IMR-90 (cell line): ENCODE measurements around the gene VPS54. TPM values are rescaled to one million over a fixed set of nuclear protein-coding genes. Genes with fewer than 3 reads are reported as not detected.

Experiments
- ATAC-seq: fragments of 200-7000 bp; cut with Tn5 transposase; 2 replicates; pipeline ENCODE4 v1.9.1; 2020; ENCODE audit warnings: low read depth, mild to moderate bottlenecking, moderate library complexity
- BruUV-seq: library from RNA; stranded (reverse); fragments of 400-500 nt; replicated peaks from 2 replicates; lab custom pipeline; 2021; lab: Mats Ljungman, UMichigan
- CTCF ChIA-PET: fragments of 300-600 bp; formaldehyde crosslinking; extraction: SDS; loops from one replicate; lab custom pipeline; 2021; ENCODE audit warnings: antibody characterized with exemption; lab: Yijun Ruan, JAX
- POLR2A ChIA-PET: fragments of 300-600 bp; sonication (Branson Sonifier 250); formaldehyde crosslinking; loops from one replicate; lab custom pipeline; 2022; ENCODE audit warnings: antibody characterized with exemption; ENCODE audit not compliant: unreplicated experiment; lab: Charles Lee
- DNase-seq: peaks from one replicate; pipeline ENCODE4 v3.0.0; 2013
- H2AFZ ChIP-seq: replicated peaks from 2 replicates; pipeline ENCODE3; 2013; ENCODE audit warnings: low read length, mild to moderate bottlenecking; ENCODE audit not compliant: poor library complexity
- H2AK5ac ChIP-seq: 2 replicates; pipeline ENCODE4 v1.6.1; 2013; ENCODE audit warnings: low read depth, low read length, inconsistent platforms
- H2AK9ac ChIP-seq: replicated peaks from 2 replicates; pipeline ENCODE3; 2013; ENCODE audit warnings: mild to moderate bottlenecking, low read depth, low read length, moderate library complexity; ENCODE audit not compliant: poor library complexity
- H2BK120ac ChIP-seq: 2 replicates; pipeline ENCODE4 v1.6.1; 2013; ENCODE audit warnings: low read depth, low read length, inconsistent platforms
- H2BK15ac ChIP-seq: 3 replicates; pipeline ENCODE4 v1.6.1; 2013; ENCODE audit warnings: low read depth, low read length, inconsistent platforms
- H2BK20ac ChIP-seq: 2 replicates; pipeline ENCODE4 v1.6.1; 2013; ENCODE audit warnings: low read depth, mild to moderate bottlenecking, inconsistent platforms, low read length, moderate library complexity
- H2BK5ac ChIP-seq: 2 replicates; pipeline ENCODE4 v1.6.1; 2013; ENCODE audit warnings: mild to moderate bottlenecking, low read depth, low read length, inconsistent platforms; ENCODE audit not compliant: poor library complexity, severe bottlenecking
- H3K14ac ChIP-seq: replicated peaks from 2 replicates; pipeline ENCODE4 v1.6.1; 2013; ENCODE audit warnings: low read depth, low read length, inconsistent platforms
- H3K18ac ChIP-seq: 2 replicates; pipeline ENCODE4 v1.6.1; 2013; ENCODE audit warnings: low read depth, low read length, control low read depth
- H3K23ac ChIP-seq: 2 replicates; pipeline ENCODE4 v1.6.1; 2013; ENCODE audit warnings: low read depth, low read length, inconsistent platforms
- H3K27ac ChIP-seq: 2 replicates; pipeline ENCODE4 v1.5.1; 2013; ENCODE audit warnings: mild to moderate bottlenecking, control low read depth, low read length; ENCODE audit not compliant: insufficient read depth
- H3K27me3 ChIP-seq: 2 replicates; pipeline ENCODE4 v1.6.1; 2013; ENCODE audit warnings: low read length; ENCODE audit not compliant: control insufficient read depth, insufficient read depth
- H3K36me3 ChIP-seq: 2 replicates; pipeline ENCODE4 v1.6.1; 2013; ENCODE audit warnings: low read length, mixed read lengths; ENCODE audit not compliant: control insufficient read depth, insufficient read depth
- H3K4ac ChIP-seq: 2 replicates; pipeline ENCODE4 v1.6.1; 2013; ENCODE audit warnings: low read depth, low read length, inconsistent platforms
- H3K4me1 ChIP-seq: 2 replicates; pipeline ENCODE4 v1.6.1; 2013; ENCODE audit warnings: low read length, mixed read lengths; ENCODE audit not compliant: control insufficient read depth, insufficient read depth
- H3K4me2 ChIP-seq: 2 replicates; pipeline ENCODE4 v1.6.1; 2013; ENCODE audit warnings: low read depth, mild to moderate bottlenecking, control low read depth, low read length, moderate library complexity
- H3K4me3 ChIP-seq: 2 replicates; pipeline ENCODE4 v1.5.1; 2013; ENCODE audit warnings: low read depth, mild to moderate bottlenecking, control low read depth, low read length, moderate library complexity; ENCODE audit not compliant: insufficient read depth
- H3K56ac ChIP-seq: 2 replicates; pipeline ENCODE4 v1.6.1; 2013; ENCODE audit warnings: low read length, inconsistent platforms; ENCODE audit not compliant: insufficient read depth; ENCODE audit errors: extremely low read depth
- H3K79me1 ChIP-seq, 2 experiments: 2 replicates each; pipeline ENCODE4 v1.6.1; 2013; ENCODE audit warnings: low read length in 2 of 2, inconsistent platforms in 1 of 2, low read depth in 1 of 2
- H3K9ac ChIP-seq: 2 replicates; pipeline ENCODE4 v1.6.1; 2013; ENCODE audit warnings: low read depth, low read length, control low read depth
- H3K9me1 ChIP-seq: 2 replicates; pipeline ENCODE4 v1.6.1; 2013; ENCODE audit warnings: low read length, inconsistent platforms; ENCODE audit not compliant: insufficient read depth
- H3K9me3 ChIP-seq: 2 replicates; pipeline ENCODE4 v1.6.1; 2013; ENCODE audit warnings: low read length; ENCODE audit not compliant: control insufficient read depth, insufficient read depth
- H4K20me1 ChIP-seq: 2 replicates; pipeline ENCODE4 v1.6.1; 2013; ENCODE audit warnings: low read length, inconsistent platforms; ENCODE audit not compliant: insufficient read depth
- H4K5ac ChIP-seq: 2 replicates; pipeline ENCODE4 v1.6.1; 2013; ENCODE audit warnings: mild to moderate bottlenecking, low read depth, low read length, control low read depth
- H4K8ac ChIP-seq, 2 experiments: 2 replicates each; pipeline ENCODE4 v1.6.1; 2013; ENCODE audit warnings: low read depth in 2 of 2, low read length in 2 of 2, control low read depth in 1 of 2, inconsistent platforms in 1 of 2
- H4K91ac ChIP-seq: 2 replicates; pipeline ENCODE4 v1.6.1; 2013; ENCODE audit warnings: low read depth, low read length, inconsistent platforms; ENCODE audit not compliant: insufficient read depth
- BHLHE40 ChIP-seq: fragments of 150-350 bp; IDR thresholded peaks from 2 replicates; pipeline ENCODE4 v1.6.1; 2016; ENCODE audit warnings: mild to moderate bottlenecking, low read depth, low read length
- CEBPB ChIP-seq: IDR thresholded peaks from 2 replicates; pipeline ENCODE4 v1.6.1; 2012; ENCODE audit warnings: low read depth, low read length, improper control_type of control experiment
- CHD1 ChIP-seq: IDR thresholded peaks from 2 replicates; pipeline ENCODE4 v1.6.1; 2012; ENCODE audit warnings: low read depth, low read length, improper control_type of control experiment
- MAFK ChIP-seq: IDR thresholded peaks from 2 replicates; pipeline ENCODE4 v1.6.1; 2012; ENCODE audit warnings: low read depth, low read length, improper control_type of control experiment
- MAZ ChIP-seq: IDR thresholded peaks from 2 replicates; pipeline ENCODE4 v1.6.1; 2012; ENCODE audit warnings: low read depth, mild to moderate bottlenecking, low read length, improper control_type of control experiment, moderate library complexity, borderline replicate concordance
- RCOR1 ChIP-seq: IDR thresholded peaks from 2 replicates; pipeline ENCODE4 v1.6.1; 2012; ENCODE audit warnings: mild to moderate bottlenecking, low read length, improper control_type of control experiment; ENCODE audit not compliant: insufficient replicate concordance
- SMC3 ChIP-seq: fragments of 150-350 bp; IDR thresholded peaks from 2 replicates; pipeline ENCODE4 v1.6.1; 2016; ENCODE audit warnings: low read depth, mild to moderate bottlenecking, antibody characterized with exemption, low read length, moderate library complexity
- USF2 ChIP-seq: fragments of 150-350 bp; IDR thresholded peaks from 2 replicates; pipeline ENCODE4 v1.6.1; 2017; ENCODE audit warnings: mild to moderate bottlenecking, antibody characterized with exemption, low read length, low read depth
- whole genome bisulfite sequencing, 2 experiments: methylation state at CpG; one replicate each; pipeline versions ENCODE4 v1.1.5 to v1.1.7; 2013; ENCODE audit warnings: missing lambda C conversion rate in 2 of 2; ENCODE audit not compliant: insufficient read length in 1 of 2; ENCODE audit errors: extremely low coverage in 2 of 2; 5-methylcytosine and 5-hydroxymethylcytosine counted together
- dilution Hi-C: fragments of 300-500 bp; cut with HindIII; formaldehyde crosslinking; loops from one replicate; pipeline ENCODE4 v1.14.3; 2018; ENCODE audit warnings: low sequenced_read_pairs; ENCODE audit not compliant: unreplicated experiment
- in situ Hi-C: fragments of 300-500 bp; cut with MboI; formaldehyde crosslinking; loops from 3 replicates; pipeline ENCODE4 v1.14.3; 2019; ENCODE audit warnings: low sequenced_read_pairs, inconsistent platforms, mixed read lengths
- intact Hi-C: fragments of 100-400 bp; cut with micrococcal nuclease; formaldehyde crosslinking; loops from 2 replicates; pipeline ENCODE4 v1.10.0; 2022
- polyA plus RNA-seq, 3 experiments: library from polyadenylated mRNA; depleted of rRNA; stranded (reverse); fragments of >200 nt; gene quantifications; 2 replicates each; pipeline ENCODE4 v1.2.3, GENCODE V29; 2012; ENCODE audit warnings: low replicate concordance in 1 of 3
- total RNA-seq: library from RNA; depleted of rRNA; stranded (reverse); fragments of >200 nt; gene quantifications from 2 replicates; pipeline ENCODE4 v1.2.3, GENCODE V29; 2012
- TF ChIP-seq, protein P1 (sequence below): fragments of 150-350 bp; IDR thresholded peaks from 2 replicates; pipeline ENCODE4 v1.6.1; 2016; ENCODE audit warnings: low read depth, mild to moderate bottlenecking, low read length, moderate library complexity, borderline replicate concordance

The VPS54 gene
- total and polyA plus RNA-seq, 2 of the 4 experiments (the other 2 are of a cell fraction) = 7.1 to 18.1 TPM

- Histone ChIP-seq H3K23ac (0 out of 2 replicates have a peak overlapping the region, but pooled peaks have one; percentile 63), H3K79me1 (peaks cover 11 to 44% of the 10 kb centered on the region in 2 experiments; a peak in 2 of 4 replicates), H3K9me3 (no peaks in the 10 kb centered on the region), H4K20me1 (peaks cover 10% of the 10 kb centered on the region; the same call in 1 of the 2 replicates), H2BK20ac (no peak overlapping the region), H3K4ac (peak overlapping the region; percentile 32; the same call in 1 of the 2 replicates), H3K4me1 (peaks cover 6% of the 10 kb centered on the region), H2BK120ac (no peak overlapping the region), H3K18ac (peak overlapping the region; percentile 62; the same call in 1 of the 2 replicates), H3K4me2 (peak overlapping the region; percentile 87), H4K5ac (0 out of 2 replicates have a peak overlapping the region, but pooled peaks have one; percentile 34), H2AFZ (no peak overlapping the region), H2BK5ac (peak overlapping the region; percentile 91), H2AK5ac (peak overlapping the region; percentile 78; the same call in 1 of the 2 replicates), H2BK15ac (no peak overlapping the region), H2AK9ac (no peak overlapping the region), H3K14ac (no peak overlapping the region), H3K9me1 (peaks cover 5% of the 10 kb centered on the region), H3K56ac (no peak overlapping the region), H3K27me3 (no peaks in the 10 kb centered on the region), H4K91ac (no peak overlapping the region), H3K9ac (no peak overlapping the region), H4K8ac (no peak overlapping the region), H3K36me3 (no peaks in the 10 kb centered on the region), H3K27ac (peak overlapping the region; percentile 42; the same call in 1 of the 2 replicates), H3K4me3 (no peak overlapping the region)
- WGBS, 2 experiments = no CpG with 5 or more reads among the region's 2 CpGs
- dilution Hi-C loops = no loop called here
- no TSS peak for BruUV-seq
- no peak for DNase-seq
- intact Hi-C loops = loop anchor here (2.0 to 5.0 kb wide), 2 partner anchors 45 to 51 kb away; no protein-coding TSS in a partner anchor
- in situ Hi-C loops = no loop called here
- ChIA-PET POLR2A (no interaction called here), CTCF (interaction anchor here (1.1 to 1.9 kb wide), 5 partner anchors 16 to 145 kb away, joined by 3 to 5 read pairs (median 4); no protein-coding TSS in a partner anchor)
- TF ChIP-seq MAFK = no peak
- no peak for TF ChIP-seq MAZ
- no peak for TF ChIP-seq BHLHE40
- TF ChIP-seq RCOR1 = no peak
- TF ChIP-seq CHD1 = no peak
- TF ChIP-seq SMC3 = no peak
- TF ChIP-seq, protein P1, sequence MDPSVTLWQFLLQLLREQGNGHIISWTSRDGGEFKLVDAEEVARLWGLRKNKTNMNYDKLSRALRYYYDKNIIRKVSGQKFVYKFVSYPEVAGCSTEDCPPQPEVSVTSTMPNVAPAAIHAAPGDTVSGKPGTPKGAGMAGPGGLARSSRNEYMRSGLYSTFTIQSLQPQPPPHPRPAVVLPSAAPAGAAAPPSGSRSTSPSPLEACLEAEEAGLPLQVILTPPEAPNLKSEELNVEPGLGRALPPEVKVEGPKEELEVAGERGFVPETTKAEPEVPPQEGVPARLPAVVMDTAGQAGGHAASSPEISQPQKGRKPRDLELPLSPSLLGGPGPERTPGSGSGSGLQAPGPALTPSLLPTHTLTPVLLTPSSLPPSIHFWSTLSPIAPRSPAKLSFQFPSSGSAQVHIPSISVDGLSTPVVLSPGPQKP = no peak
- no peak for TF ChIP-seq USF2
- TF ChIP-seq CEBPB = no peak
- ATAC-seq = no peak
These were observed 175.4 kb downstream of the VPS54 start for GRCh38 chr2:63843791-63844190.
